Thyroid gland (tissue), 4 donors: ENCODE results near the gene UBASH3B. TPM values are rescaled to one million over a fixed set of nuclear protein-coding genes. Genes with fewer than 3 reads are reported as not detected.
"Not testable (repeated sequence)": the region's sequence is repeated elsewhere in the genome, so short reads cannot be mapped to it uniquely, and the experiment has no call there.

Source experiments
- DNase-seq, 2 donors: peaks; one replicate each; pipeline ENCODE4 v3.0.0-alpha.2; 2019
- H3K27ac ChIP-seq, 3 donors: fragments of 200-600 bp; sonication (generic); 1 replicate in 2 of 3; 2 replicates in 1 of 3; pipeline ENCODE4 v1.5.1; 2016 to 2019; ENCODE audit warnings: mild to moderate bottlenecking in 1 of 3, moderate library complexity in 1 of 3
- H3K27me3 ChIP-seq: fragments of 200-600 bp; sonication (generic); one replicate; pipeline ENCODE4 v1.5.1; 2019
- H3K36me3 ChIP-seq, 2 donors: fragments of 200-600 bp; sonication (generic); one replicate each; pipeline ENCODE4 v1.5.1; 2016 to 2019
- H3K4me1 ChIP-seq, 2 donors: fragments of 200-600 bp; sonication (generic); one replicate each; pipeline ENCODE4 v1.5.1; 2017 to 2019
- H3K4me3 ChIP-seq, 3 donors: fragments of 200-600 bp; sonication (generic); replicated peaks in 1 of 3; 1 replicate in 2 of 3; 2 replicates in 1 of 3; pipeline ENCODE4 v1.5.1; 2016; ENCODE audit warnings: mild to moderate bottlenecking in 1 of 3
- H3K9me3 ChIP-seq: fragments of 200-600 bp; sonication (generic); one replicate; pipeline ENCODE4 v1.5.1; 2017
- CTCF ChIP-seq, 6 experiments: fragments of 200-600 bp in 3 of 6; fragments of 450-650 bp in 3 of 6; sonication (generic) in 3 of 6; IDR thresholded peaks; one replicate each; pipeline ENCODE4 v1.5.1; 2016 to 2019; ENCODE audit warnings: antibody characterized with exemption in 6 of 6, mild to moderate bottlenecking in 2 of 6, inconsistent platforms in 1 of 6, moderate library complexity in 1 of 6
- POLR2A ChIP-seq, 2 donors: fragments of 450-650 bp; IDR thresholded peaks; one replicate each; pipeline ENCODE4 v1.6.1; 2017; ENCODE audit warnings: antibody characterized with exemption in 2 of 2, mild to moderate bottlenecking in 2 of 2, moderate library complexity in 1 of 2
- WGBS, 2 donors: methylation state at CpG; one replicate each; pipeline ENCODE4 v1.1.5; 2017; 5-methylcytosine and 5-hydroxymethylcytosine counted together
- intact Hi-C: fragments of 100-400 bp; cut with DNase I; formaldehyde crosslinking; loops from one replicate; pipeline ENCODE4 v1.15.1; 2023
- total RNA-seq, 4 donors: library from RNA; depleted of rRNA; stranded (reverse); fragments of >200 nt; gene quantifications; one replicate each; pipeline ENCODE4 v1.2.3, GENCODE V29; 2016

UBASH3B gene
- total RNA-seq, 4 donors from 2014 or later: 4.3 to 16.6 (median 9.1) TPM

DNA sequence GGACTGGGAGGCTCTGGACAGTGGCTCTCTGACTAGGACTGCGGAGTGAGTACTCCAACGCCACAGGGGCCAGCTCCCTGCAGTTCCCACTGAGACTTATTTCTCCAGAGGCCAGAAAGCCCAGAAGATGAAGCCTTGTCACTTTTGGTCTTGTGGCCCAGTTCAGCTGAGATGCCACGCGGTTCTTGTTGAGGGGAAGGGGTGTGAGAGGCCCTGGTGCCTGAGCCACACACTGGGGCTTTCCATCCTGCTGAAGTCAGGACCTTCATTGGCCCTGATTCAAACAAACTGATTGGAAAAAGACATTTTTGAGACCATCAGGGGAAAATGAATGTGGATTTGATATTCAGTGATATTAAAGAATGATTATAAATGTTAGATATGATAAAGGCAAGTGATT is 73.6 kb downstream of the UBASH3B start:
- no peak for DNase-seq
- 90% methylated on average over 4 of the region's 4 CpGs for WGBS, 2 donors
- peaks cover 1 to 16% of the 10 kb centered on the region in 2 donors for H3K4me1 ChIP-seq
- H3K27ac ChIP-seq: no peak overlapping the region
- no peaks in the 10 kb centered on the region for H3K36me3 ChIP-seq
- TF ChIP-seq POLR2A (IDR thresholded peaks at IDR 0.05): no peak
- TF ChIP-seq CTCF (IDR thresholded peaks at IDR 0.05): no peak
- intact Hi-C loops: no loop called here
- no peaks in the 10 kb centered on the region for H3K9me3 ChIP-seq
- no peak overlapping the region for H3K4me3 ChIP-seq
- no peaks in the 10 kb centered on the region for H3K27me3 ChIP-seq

DNA sequence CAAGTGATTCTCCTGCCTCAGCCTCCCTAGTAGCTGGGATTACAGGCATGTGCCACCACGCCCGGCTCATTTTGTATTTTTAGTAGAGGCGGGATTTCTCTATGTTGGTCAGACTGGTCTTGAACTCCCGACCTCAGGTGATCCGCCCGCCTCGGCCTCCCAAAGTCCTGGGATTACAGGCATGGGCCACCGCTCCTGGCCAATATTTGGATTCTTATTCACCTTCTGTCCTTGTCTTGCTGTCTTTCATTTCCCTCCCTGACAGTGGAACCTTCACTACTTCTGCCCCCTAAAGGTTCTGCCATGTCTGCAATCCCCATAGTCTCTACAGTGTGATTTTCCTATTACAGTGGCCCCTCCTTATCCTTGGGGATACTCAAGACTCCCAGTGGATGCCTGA is 75.2 kb downstream of the UBASH3B start:
- H3K27ac ChIP-seq, H3K36me3 ChIP-seq, H3K9me3 ChIP-seq, H3K27me3 ChIP-seq, DNase-seq, intact Hi-C loops, H3K4me3 ChIP-seq: not testable (repeated sequence)
- 95 to 98% methylated on average over 8 of the region's 8 CpGs for WGBS, 2 donors
- H3K4me1 ChIP-seq: peaks cover 6 to 28% of the 10 kb centered on the region in 2 donors

DNA sequence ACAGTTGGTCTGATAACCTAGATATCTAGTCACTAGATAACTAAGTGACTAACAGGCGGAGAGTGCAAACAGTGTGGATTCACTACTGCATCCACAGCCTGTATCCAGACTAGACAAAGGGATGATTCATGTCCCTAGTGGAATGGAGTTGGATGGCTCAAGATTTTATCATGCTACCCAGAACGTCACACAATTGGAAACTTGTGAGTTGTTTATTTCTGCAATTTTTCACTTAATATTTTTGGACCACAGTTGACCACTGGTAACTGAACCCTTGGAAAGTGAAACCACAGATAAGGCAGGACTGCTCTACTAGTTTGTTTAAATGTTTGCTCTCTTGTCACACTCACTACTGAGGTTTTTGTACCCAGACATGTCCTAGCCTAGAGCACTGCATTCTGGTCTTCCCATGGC is 76.0 kb downstream of the UBASH3B start:
- Histone ChIP-seq H3K4me3 (no peak overlapping the region), H3K27me3 (no peaks in the 10 kb centered on the region), H3K36me3 (no peaks in the 10 kb centered on the region), H3K27ac (no peak overlapping the region), H3K4me1 (peaks cover 6 to 28% of the 10 kb centered on the region in 2 donors), H3K9me3 (no peaks in the 10 kb centered on the region)
- no peak for TF ChIP-seq CTCF (IDR thresholded peaks at IDR 0.05)
- TF ChIP-seq POLR2A (IDR thresholded peaks at IDR 0.05): no peak
- intact Hi-C loops: no loop called here
- DNase-seq: no peak
- WGBS, 2 donors: 80 to 82% methylated on average over 2 of the region's 2 CpGs

- TF ChIP-seq POLR2A (IDR thresholded peaks at IDR 0.05) (no peak), CTCF (IDR thresholded peaks at IDR 0.05) (no peak)
- H3K27me3 ChIP-seq: no peaks in the 10 kb centered on the region
- H3K36me3 ChIP-seq: no peaks in the 10 kb centered on the region
- no peaks in the 10 kb centered on the region for H3K9me3 ChIP-seq
- no peak overlapping the region for H3K27ac ChIP-seq
- no peak overlapping the region for H3K4me3 ChIP-seq
- 51 to 54% methylated on average over 8 of the region's 8 CpGs for WGBS, 2 donors
- intact Hi-C loops: no loop called here
- peaks cover 6 to 28% of the 10 kb centered on the region in 2 donors for H3K4me1 ChIP-seq
- DNase-seq: no peak
These were observed 77.1 kb downstream of the UBASH3B start for GRCh38 chr11:122732342-122733315.

DNA sequence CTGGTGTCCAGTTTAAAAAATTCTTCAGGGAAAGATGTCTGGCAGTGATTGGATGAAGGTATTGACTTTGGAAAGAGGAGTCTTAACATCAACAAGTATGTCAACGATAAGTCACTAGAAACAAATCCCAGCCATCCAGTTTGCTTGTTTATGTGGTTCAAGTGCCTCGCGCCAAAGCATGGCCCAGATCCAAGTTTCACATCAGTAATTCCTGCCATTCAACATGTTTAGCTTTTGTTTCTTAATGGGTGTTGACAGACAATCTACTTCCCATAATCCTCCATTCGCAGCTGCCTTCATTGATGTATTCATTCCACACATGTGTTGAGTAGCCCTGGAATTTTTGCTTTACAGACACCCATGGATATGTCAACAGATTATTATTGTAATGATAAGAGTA is 77.8 kb downstream of the UBASH3B start:
- Histone ChIP-seq H3K4me3 (no peak overlapping the region), H3K27ac (no peak overlapping the region)

More for the DNA sequence above, 77.8 kb downstream of the UBASH3B start:
- TF ChIP-seq POLR2A (IDR thresholded peaks at IDR 0.05): no peak
- TF ChIP-seq CTCF (IDR thresholded peaks at IDR 0.05): no peak
- Histone ChIP-seq H3K9me3 (no peaks in the 10 kb centered on the region), H3K27me3 (no peaks in the 10 kb centered on the region), H3K36me3 (no peaks in the 10 kb centered on the region), H3K4me1 (peaks cover 6 to 28% of the 10 kb centered on the region in 2 donors)
- intact Hi-C loops: no loop called here
- peak; percentile 77 to 80 for DNase-seq
- 15 to 16% methylated on average over 4 of the region's 4 CpGs for WGBS, 2 donors
